Natural killer cell (primary cell): ENCODE results near the gene FAT1. TPM values are rescaled to one million over a fixed set of nuclear protein-coding genes. Genes with fewer than 3 reads are reported as not detected.

Experiments
- ATAC-seq, 3 donors: fragments of 150-1000 bp in 2 of 3; fragments of 200-7000 bp in 1 of 3; cut with Tn5 transposase; 1 replicate in 1 of 3; 2 replicates in 2 of 3; pipeline ENCODE4 v1.10.0; 2021; ENCODE audit warnings: mild to moderate bottlenecking in 2 of 3, moderate library complexity in 2 of 3
- DNase-seq, 2 donors: peaks; one replicate each; pipeline versions ENCODE4 v3.0.0 to v3.0.0-alpha.2; 2013 to 2021; ENCODE audit warnings: mixed read lengths in 1 of 2
- H3K27ac ChIP-seq: one replicate; pipeline ENCODE4 v1.5.1; 2013; ENCODE audit warnings: mild to moderate bottlenecking, low read length
- H3K27me3 ChIP-seq: one replicate; pipeline ENCODE4 v1.6.1; 2013; ENCODE audit warnings: low read length; ENCODE audit not compliant: control insufficient read depth, insufficient read depth
- H3K36me3 ChIP-seq: one replicate; pipeline ENCODE4 v1.6.1; 2013; ENCODE audit warnings: low read length; ENCODE audit not compliant: control insufficient read depth, insufficient read depth
- H3K4me1 ChIP-seq: one replicate; pipeline ENCODE4 v1.6.1; 2013; ENCODE audit warnings: low read length; ENCODE audit not compliant: control insufficient read depth, insufficient read depth
- H3K4me3 ChIP-seq: one replicate; pipeline ENCODE4 v1.5.1; 2013; ENCODE audit warnings: low read length
- H3K9me3 ChIP-seq: one replicate; pipeline ENCODE4 v1.6.1; 2013; ENCODE audit warnings: low read length; ENCODE audit not compliant: control insufficient read depth, insufficient read depth
- H3K27ac Mint-ChIP-seq, 2 donors: one replicate each; pipeline ENCODE4 v1.8.0; 2022; ENCODE audit warnings: mild to moderate bottlenecking in 2 of 2, mixed read lengths in 2 of 2, moderate library complexity in 1 of 2
- H3K27me3 Mint-ChIP-seq, 2 donors: one replicate each; pipeline ENCODE4 v1.8.0; 2022; ENCODE audit warnings: low read depth in 2 of 2, mixed read lengths in 2 of 2
- H3K36me3 Mint-ChIP-seq: one replicate; pipeline ENCODE4 v1.8.0; 2022; ENCODE audit warnings: mixed read lengths
- H3K4me1 Mint-ChIP-seq, 2 donors: one replicate each; pipeline ENCODE4 v1.8.0; 2022; ENCODE audit warnings: mixed read lengths in 2 of 2
- H3K4me3 Mint-ChIP-seq: one replicate; pipeline ENCODE4 v1.8.0; 2022; ENCODE audit warnings: mild to moderate bottlenecking, moderate library complexity, mixed read lengths
- H3K9me3 Mint-ChIP-seq, 2 donors: one replicate each; pipeline ENCODE4 v1.8.0; 2022; ENCODE audit warnings: mixed read lengths in 2 of 2
- WGBS: methylation state at CpG from one replicate; pipeline ENCODE4 v1.1.7; 2013; ENCODE audit warnings: missing lambda C conversion rate; ENCODE audit not compliant: insufficient coverage; 5-methylcytosine and 5-hydroxymethylcytosine counted together
- intact Hi-C: fragments of 100-400 bp; cut with micrococcal nuclease; formaldehyde crosslinking; loops from one replicate; pipeline ENCODE4 v1.14.2; 2022
- total RNA-seq, 4 donors: library from RNA; stranded (reverse); fragments of 120-200 nt in 1 of 4; gene quantifications; one replicate each; pipeline versions ENCODE4 v1.2.3 to v1.2.4, GENCODE V29; 2013 to 2022
- TF ChIP-seq, protein P1 (sequence below): fragments of 200-600 bp; IDR thresholded peaks from one replicate; pipeline ENCODE4 v1.8.0; 2022; ENCODE audit warnings: antibody characterized with exemption

The FAT1 gene
- total RNA-seq, 3 donors from 2014 or later (not counting 1 experiment from before 2014, with no cell fraction given) = not detected

DNA sequence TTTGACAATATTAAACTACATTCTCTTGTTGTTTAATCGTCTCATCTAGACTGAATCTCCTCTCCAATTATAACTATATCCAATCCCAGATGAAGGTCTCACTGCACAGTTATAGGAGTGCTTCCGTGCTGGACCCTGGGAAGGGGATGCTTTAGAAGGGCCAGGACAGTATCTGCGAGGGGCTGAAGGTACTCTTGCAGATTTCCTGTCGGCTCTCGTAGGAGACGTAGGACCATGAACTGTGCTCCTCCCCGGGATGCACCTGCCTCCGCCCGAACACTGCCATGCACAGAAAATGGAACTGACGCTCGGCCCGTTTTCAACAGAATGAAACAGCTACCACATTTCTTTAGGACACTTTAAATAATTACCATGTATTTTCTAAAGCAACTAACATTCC is 39.4 kb downstream of the FAT1 start:
- no peak for ATAC-seq
- intact Hi-C loops = no loop called here
- H3K4me1 ChIP-seq = no peaks in the 10 kb centered on the region
- 83% methylated on average over 12 of the region's 12 CpGs for WGBS
- H3K9me3 ChIP-seq = no peaks in the 10 kb centered on the region
- Mint-ChIP-seq H3K27ac (no peak overlapping the region), H3K27me3 (no peaks in the 10 kb centered on the region), H3K9me3 (peaks cover 2 to 6% of the 10 kb centered on the region in 2 donors), H3K36me3 (no peaks in the 10 kb centered on the region), H3K4me3 (no peak overlapping the region), H3K4me1 (no peaks in the 10 kb centered on the region)
- TF ChIP-seq, protein P1, sequence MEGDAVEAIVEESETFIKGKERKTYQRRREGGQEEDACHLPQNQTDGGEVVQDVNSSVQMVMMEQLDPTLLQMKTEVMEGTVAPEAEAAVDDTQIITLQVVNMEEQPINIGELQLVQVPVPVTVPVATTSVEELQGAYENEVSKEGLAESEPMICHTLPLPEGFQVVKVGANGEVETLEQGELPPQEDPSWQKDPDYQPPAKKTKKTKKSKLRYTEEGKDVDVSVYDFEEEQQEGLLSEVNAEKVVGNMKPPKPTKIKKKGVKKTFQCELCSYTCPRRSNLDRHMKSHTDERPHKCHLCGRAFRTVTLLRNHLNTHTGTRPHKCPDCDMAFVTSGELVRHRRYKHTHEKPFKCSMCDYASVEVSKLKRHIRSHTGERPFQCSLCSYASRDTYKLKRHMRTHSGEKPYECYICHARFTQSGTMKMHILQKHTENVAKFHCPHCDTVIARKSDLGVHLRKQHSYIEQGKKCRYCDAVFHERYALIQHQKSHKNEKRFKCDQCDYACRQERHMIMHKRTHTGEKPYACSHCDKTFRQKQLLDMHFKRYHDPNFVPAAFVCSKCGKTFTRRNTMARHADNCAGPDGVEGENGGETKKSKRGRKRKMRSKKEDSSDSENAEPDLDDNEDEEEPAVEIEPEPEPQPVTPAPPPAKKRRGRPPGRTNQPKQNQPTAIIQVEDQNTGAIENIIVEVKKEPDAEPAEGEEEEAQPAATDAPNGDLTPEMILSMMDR = no peak
- no peaks in the 10 kb centered on the region for H3K27me3 ChIP-seq
- no peak overlapping the region for H3K4me3 ChIP-seq
- no peak overlapping the region for H3K27ac ChIP-seq
- no peak for DNase-seq
- H3K36me3 ChIP-seq = no peaks in the 10 kb centered on the region

DNA sequence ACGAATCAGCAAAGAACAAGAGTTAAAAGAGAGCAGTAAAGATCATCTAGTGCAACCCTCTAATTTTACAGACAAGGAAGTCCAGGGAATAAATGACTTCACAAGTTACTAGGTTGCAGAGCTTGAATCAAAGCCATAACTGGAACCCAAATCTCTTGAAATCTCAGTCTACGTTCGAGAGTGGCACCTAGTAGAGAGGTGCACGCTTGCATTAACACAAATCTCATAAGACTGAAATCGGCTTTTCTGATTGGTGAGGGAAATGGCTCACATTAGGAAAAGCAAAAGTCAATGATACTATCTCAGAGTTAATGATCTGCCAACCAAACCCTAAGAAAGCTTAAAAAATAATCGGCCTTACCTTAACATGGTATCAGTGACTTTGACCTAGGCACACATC is 43.0 kb downstream of the FAT1 start:
- Mint-ChIP-seq H3K4me1 (no peaks in the 10 kb centered on the region), H3K27ac (no peak overlapping the region), H3K9me3 (peaks cover 0 to 5% of the 10 kb centered on the region in 2 donors), H3K4me3 (no peak overlapping the region), H3K27me3 (no peaks in the 10 kb centered on the region), H3K36me3 (no peaks in the 10 kb centered on the region)
- no peak for DNase-seq
- no peaks in the 10 kb centered on the region for H3K27me3 ChIP-seq
- intact Hi-C loops = no loop called here
- no peak overlapping the region for H3K27ac ChIP-seq
- H3K4me3 ChIP-seq = no peak overlapping the region
- 82% methylated on average over 5 of the region's 6 CpGs for WGBS
- no peaks in the 10 kb centered on the region for H3K9me3 ChIP-seq
- no peak for ATAC-seq
- no peaks in the 10 kb centered on the region for H3K36me3 ChIP-seq
- TF ChIP-seq, protein P1 = no peak
- H3K4me1 ChIP-seq = no peaks in the 10 kb centered on the region

DNA sequence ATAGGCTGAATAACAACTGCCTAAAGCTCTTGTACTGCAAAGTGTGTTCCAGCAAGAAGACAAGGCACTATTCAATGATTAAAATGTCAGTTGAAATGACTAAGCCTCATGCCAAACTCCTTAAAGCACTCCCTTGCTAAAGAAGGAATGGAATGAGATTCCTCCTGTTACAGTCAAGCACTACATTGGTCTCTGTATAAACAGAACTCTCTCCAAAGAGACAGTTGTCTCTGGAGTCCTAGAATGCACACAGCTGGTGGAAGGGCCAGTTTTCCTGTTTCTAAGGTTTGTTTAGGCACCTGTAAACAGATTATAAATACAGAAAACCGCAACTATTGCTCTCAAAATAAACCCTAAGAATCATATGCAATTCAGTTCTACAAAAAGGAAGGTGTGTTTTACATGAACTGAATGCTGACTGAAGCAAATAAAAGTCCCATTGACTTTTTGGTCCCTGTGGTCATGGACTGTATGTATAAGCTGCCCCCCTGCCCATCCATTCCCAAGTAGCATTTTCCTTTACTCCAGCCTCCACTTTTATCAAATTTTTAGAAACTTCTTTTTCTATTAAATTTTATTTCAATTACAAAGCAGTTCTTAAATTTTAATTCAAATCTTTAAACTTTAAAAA is 47.0 kb downstream of the FAT1 start:
- no peaks in the 10 kb centered on the region for H3K27me3 Mint-ChIP-seq
- TF ChIP-seq, protein P1 = no peak
- 43% methylated on average over 1 of the region's 1 CpG for WGBS
- H3K4me1 Mint-ChIP-seq = no peaks in the 10 kb centered on the region
- H3K9me3 Mint-ChIP-seq = peaks cover 0 to 2% of the 10 kb centered on the region in 2 donors
- H3K9me3 ChIP-seq = no peaks in the 10 kb centered on the region
- ATAC-seq (no peak), DNase-seq (no peak)
- intact Hi-C loops = no loop called here
- no peak overlapping the region for H3K27ac Mint-ChIP-seq
- no peak overlapping the region for H3K27ac ChIP-seq
- H3K4me1 ChIP-seq = no peaks in the 10 kb centered on the region
- no peaks in the 10 kb centered on the region for H3K36me3 Mint-ChIP-seq
- H3K36me3 ChIP-seq = no peaks in the 10 kb centered on the region
- H3K4me3 Mint-ChIP-seq = no peak overlapping the region
- H3K27me3 ChIP-seq = no peaks in the 10 kb centered on the region
- no peak overlapping the region for H3K4me3 ChIP-seq

DNA sequence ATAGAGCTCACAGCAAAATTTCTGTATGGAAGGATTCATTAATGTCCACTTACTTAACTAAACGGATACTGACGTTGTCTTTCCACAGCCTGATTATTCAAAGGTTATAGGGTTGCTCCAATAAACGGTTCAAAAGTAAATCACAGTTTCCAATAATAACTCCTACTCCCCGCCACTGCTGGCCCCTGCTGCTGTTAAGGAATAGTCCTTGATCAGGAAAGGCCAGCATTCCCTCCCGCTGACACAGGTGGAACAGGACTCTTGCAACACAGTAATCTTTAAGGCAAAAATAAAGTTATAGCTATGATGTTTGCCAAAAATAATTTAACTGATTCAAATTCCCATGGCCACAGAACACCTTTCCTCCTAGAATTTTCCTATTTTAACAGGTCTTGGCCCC is 53.9 kb downstream of the FAT1 start:
- Mint-ChIP-seq H3K36me3 (no peaks in the 10 kb centered on the region), H3K4me1 (no peaks in the 10 kb centered on the region), H3K27ac (no peak overlapping the region), H3K4me3 (no peak overlapping the region), H3K27me3 (no peaks in the 10 kb centered on the region), H3K9me3 (no peaks in the 10 kb centered on the region)
- Histone ChIP-seq H3K4me1 (no peaks in the 10 kb centered on the region), H3K27ac (no peak overlapping the region), H3K4me3 (no peak overlapping the region), H3K27me3 (no peaks in the 10 kb centered on the region), H3K36me3 (no peaks in the 10 kb centered on the region), H3K9me3 (no peaks in the 10 kb centered on the region)
- intact Hi-C loops = no loop called here
- DNase-seq (no peak), ATAC-seq (no peak)
- TF ChIP-seq, protein P1 = no peak
- 51% methylated on average over 5 of the region's 5 CpGs for WGBS
